ENCODE data around the gene SV2A.
"Not testable (repeated sequence)": the region's sequence is repeated elsewhere in the genome, so short reads cannot be mapped to it uniquely, and the experiment has no call there.

The SV2A gene, protein sequence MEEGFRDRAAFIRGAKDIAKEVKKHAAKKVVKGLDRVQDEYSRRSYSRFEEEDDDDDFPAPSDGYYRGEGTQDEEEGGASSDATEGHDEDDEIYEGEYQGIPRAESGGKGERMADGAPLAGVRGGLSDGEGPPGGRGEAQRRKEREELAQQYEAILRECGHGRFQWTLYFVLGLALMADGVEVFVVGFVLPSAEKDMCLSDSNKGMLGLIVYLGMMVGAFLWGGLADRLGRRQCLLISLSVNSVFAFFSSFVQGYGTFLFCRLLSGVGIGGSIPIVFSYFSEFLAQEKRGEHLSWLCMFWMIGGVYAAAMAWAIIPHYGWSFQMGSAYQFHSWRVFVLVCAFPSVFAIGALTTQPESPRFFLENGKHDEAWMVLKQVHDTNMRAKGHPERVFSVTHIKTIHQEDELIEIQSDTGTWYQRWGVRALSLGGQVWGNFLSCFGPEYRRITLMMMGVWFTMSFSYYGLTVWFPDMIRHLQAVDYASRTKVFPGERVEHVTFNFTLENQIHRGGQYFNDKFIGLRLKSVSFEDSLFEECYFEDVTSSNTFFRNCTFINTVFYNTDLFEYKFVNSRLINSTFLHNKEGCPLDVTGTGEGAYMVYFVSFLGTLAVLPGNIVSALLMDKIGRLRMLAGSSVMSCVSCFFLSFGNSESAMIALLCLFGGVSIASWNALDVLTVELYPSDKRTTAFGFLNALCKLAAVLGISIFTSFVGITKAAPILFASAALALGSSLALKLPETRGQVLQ

DNA sequence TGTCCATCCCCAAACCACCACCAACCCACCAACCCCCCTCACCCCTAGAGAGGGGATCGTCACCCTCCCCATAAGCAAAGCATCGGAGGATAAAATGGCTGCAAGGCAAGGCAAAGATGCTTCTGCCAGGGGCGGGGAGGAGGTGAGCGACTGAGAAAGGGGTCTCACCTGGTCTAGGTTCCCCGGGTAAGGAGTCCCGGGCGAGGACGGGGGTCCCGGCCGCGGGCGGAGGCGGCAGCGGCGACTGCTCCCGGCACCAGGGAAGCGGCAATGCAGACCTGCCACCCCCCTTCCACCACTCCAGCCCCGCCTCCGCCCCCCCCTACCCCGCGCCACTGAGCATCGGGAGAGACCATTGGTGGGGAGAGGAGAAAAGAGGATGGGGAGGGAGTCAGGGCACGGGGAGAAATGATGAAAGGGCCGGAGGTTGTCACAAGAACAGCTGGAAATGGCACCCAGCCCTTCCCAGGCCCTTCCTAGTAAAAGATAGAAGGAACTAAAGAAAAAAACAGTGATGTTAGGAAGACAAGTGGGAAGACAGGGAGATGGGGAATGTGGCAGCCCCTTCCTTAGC, at the start of gene SV2A:
Gene SV2A (minus strand): TSS at position 274 of the 574 bp plus-strand sequence. CDS start 4,004 bp downstream, outside the sequence.
- no peak for FAIRE-seq

DNA sequence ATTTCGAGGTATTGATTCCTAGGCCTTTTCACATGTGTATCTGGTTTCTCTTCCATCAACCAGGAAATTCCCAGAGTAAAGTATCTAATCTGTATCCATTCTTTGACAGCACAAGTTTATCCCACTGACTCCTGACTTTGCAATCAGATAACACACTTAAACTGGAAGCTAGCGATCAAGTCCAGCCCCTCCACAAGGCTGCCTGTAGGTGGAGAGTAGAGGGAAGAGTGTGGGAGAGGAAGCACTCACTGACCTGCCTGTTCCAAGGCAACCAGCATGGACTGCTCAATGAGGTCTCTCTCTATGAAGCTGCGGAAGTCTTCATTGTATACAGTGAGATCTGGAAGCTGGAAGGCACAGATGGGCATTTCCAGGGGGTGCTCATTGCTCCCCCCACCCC, 49.4 kb upstream of the SV2A start:
- FAIRE-seq = no peak

DNA sequence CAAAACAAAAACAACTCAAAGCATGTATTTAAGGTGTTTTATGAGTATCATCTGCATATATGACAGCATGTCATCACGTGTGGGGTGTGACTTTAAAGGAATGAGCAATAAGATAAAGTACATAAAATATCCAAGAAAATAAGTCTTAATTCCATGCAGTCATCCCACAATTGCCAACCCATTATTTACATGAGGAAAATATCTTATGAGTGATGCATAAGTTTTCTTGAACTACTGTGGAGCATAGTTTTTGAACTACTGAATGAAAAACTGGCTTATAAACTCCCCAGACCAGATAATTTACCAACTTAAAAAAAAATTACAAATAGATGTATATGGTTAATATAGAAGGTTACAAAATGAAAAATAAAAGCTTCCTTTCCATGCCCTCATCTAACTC, 48.8 kb upstream of the SV2A start:
- FAIRE-seq = no peak

DNA sequence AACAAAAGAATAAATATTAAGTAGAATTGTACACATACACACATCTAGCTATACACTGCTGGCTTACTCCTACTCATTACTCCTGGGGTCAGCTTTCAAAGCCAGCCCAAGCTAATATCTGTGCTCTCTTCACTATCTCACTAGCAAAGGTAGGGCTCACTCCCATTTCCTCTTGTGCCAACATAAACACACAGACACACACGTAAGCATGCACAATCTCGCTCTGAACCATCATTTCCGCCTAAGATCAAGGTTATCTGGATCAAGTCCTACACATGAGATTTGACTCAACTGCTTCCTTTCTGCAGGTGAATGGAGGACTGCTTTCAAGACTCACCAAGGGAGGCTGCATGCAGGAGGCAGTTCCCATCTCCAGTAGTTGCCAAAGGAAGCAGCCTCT, 47.8 kb upstream of the SV2A start:
- no peak for FAIRE-seq

DNA sequence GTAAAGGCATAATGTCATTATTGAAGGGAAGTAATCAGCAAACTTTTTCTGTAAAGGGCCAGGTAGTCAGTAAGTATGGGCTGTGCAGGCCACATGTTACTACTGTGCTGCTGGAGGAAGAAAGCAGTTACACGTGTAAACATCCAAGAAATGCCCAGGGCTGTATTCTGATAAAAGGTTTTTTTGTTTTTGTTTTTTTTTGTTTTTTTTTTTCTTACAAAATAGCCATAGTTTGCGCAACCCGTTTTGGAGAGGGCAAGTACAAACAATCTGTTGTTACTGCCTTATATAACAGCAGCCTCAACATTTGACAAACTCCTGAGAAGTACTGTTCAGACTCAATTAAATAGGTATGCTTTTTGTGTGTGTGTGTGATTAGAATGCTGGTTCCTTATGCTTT, 45.7 kb upstream of the SV2A start:
- no peak for FAIRE-seq

DNA sequence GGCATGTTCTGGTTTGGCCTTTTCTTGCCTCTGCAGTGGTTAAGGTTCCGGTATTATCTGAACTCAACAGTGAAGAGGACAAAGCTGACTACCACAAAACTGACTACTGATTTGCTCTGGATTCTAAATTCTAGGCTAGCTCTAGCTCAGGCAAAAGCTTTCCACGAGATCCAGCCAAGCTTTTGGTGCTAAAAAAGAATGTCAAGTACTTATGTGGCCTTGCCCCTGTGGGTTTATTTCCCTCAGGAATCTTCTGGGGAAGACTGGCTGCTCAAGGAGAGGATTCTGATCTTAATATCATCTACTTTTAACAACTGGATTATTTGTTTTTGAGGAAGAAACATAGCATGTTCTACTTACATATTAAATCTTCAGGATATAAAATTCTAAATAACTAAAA, 45.1 kb upstream of the SV2A start:
- FAIRE-seq = peak; percentile 25

DNA sequence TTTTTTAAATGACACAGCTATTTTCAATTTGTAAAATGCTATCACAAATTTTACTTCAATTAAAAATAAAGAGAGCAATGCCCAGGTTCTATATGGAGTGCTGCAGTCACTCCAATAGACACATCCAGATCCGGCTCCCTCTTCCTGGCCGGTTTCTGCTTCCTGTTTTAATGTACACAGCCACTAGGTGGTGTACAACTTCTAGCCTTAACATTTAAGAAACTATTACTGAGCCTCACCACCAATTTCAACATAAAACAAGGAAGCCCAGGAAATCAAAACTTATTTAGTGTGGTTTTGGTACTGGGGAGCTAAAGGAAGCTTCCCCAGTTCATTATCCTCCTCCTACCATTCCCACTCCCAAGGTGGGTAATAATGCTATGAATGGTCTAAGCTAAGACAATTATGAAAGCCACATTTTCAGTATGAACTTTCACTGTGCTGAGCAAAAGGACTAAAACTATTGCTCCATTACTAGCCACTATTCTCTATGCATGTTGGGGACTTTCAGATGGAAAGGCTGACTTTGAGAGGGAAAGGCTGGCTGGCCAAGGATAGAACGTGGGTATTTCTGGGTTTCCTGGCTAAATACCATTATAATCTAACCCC, 44.5 kb upstream of the SV2A start:
- FAIRE-seq = peak; percentile 76

DNA sequence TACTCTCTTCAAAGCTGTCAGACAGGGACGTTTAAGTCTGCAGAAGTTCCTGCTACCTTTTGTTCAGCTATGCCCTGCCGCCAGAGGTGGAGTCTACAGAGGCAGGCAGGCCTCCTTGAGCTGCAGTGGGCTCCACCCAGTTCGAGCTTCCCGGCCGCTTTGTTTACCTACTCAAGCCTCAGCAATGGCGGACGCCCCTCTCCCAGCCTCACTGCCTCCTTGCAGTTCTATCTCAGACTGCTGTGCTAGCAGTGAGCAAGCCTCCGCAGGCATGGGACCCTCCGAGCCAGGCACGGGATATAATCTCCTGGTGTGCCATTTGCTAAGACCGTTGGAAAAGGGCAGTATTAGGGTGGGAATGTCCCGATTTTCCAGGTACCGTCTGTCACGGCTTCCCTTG, 39.9 kb upstream of the SV2A start:
- FAIRE-seq = not testable (repeated sequence)

DNA sequence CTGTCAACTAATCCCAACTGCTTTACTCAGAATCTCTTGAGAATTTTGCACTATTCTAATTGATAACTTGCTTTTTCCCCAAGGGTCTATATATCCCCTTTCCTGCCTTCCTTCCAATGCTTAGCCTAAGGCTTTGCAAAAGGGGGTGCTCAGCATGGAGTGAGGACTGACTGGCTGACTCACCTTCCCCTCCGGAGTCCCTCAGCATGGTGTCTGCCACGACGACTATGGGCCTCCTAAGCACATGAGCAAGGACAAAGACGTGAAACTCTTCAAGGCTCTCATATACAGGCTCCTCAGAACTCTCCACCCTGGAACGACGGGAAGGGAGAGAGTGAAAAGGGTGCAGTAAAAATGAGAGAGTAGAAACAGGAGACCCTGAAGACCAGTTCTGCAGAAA, 32.3 kb upstream of the SV2A start:
- FAIRE-seq = no peak

DNA sequence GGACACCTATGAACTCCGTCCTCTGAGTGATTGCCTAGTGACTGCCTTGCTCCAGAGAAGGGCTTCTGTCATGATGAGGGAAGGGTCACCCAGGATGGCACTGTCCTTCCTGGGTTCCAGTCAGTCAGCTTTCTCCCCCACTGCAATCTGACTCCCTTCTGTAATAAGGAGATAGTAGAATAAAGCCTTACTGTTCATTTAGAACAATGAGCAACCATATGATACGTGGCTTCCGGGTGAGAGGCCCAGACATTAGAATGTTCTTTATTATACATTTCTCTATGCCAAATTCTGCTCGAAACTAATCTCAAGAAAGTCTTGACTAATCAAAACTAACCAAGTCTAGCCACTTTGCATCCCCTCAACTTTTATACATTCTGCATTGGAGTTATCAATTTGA, 27.6 kb upstream of the SV2A start:
- no peak for FAIRE-seq

DNA sequence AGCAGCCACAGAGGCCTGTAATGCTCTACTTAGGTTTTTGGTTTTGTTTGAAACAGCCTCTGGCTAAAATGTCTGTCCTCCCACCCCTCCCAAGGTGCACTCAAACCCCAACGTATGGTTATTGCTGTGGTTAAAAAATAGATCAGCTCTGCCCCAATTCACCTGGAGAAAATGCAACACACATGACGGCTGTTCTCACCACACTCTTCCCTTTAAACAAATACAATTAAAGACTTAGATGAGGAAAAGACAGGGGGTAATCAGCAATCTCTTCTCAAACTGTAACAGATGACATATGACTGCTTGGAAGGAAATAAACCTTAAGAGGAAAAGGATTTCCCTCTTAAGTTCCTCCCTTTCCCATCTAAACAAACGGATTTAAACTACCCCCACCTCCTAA, 25.2 kb upstream of the SV2A start:
- no peak for FAIRE-seq

DNA sequence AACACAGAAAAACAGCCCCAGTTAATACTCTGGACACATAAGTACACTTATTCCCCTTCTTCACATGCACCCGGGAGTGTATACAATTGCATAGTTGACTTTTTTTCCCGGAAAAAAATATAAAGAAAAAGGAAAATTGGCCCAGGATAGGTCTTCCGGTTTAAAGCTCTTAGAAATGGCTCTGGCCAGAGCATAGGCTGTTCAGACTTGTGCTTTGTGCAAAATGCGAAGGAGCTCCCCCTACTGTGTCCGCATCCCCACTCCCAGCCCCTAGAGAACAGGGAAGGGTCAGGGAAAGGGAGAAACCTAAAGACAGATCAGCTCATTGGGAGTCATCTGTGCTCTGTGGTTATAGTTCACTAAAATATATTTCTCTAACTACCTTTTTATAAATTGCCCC, 24.6 kb upstream of the SV2A start:
- peak; percentile 87 for FAIRE-seq

DNA sequence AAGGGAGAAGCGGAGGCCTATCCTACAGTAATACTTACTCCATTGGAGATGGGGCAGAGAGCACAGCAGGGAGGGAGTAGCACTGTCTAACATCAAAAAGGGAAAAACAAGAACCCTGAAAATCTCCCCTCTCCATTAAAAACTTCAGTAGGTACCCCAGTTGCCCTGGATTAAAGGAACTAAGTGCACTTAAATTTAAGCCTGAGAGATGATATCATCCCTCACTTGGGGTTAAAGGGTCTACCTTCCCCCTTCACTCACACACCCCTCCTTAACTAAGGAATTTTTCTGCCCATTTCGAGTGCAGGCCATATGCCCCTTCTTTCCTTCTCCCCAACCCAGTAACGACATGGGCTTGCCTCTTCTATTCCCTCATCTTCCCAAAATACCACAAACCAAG, 22.8 kb upstream of the SV2A start:
- FAIRE-seq = no peak

DNA sequence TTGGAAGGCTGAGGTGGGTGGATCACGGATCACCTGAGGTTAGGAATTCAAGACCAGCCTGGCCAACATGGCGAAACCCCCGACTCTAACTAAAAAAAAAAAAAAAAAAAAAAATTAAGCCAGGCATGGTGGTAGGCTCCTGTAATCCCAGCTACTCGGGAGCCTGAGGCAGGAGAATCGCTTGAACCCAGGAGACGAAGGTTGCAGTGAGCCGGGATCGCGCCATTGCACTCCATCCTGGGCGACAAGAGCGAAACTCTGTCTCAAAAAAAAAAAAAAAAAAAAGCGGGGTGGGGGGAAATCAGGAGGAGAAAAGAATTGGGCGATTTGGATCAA, 21.0 kb upstream of the SV2A start:
- FAIRE-seq = not testable (repeated sequence)

DNA sequence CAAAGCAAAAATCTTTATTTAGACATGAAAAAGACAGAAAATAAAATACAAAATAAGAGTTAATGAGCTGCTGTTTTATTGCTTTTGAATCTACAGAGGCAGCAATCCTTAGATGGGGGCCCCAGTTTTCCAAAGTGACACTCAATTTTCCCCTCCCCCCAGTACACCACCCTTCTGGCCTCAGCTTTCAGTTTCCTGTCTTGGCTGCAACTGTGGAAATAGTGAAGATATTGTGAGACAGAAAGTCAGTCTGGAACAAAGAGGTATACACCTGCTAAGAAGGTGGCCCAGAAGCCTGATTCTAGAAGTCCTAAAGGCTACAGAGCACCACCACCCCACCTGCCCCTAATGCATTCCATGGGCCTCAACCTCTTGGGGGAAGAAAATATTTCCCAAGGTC, 20.1 kb upstream of the SV2A start:
- no peak for FAIRE-seq

DNA sequence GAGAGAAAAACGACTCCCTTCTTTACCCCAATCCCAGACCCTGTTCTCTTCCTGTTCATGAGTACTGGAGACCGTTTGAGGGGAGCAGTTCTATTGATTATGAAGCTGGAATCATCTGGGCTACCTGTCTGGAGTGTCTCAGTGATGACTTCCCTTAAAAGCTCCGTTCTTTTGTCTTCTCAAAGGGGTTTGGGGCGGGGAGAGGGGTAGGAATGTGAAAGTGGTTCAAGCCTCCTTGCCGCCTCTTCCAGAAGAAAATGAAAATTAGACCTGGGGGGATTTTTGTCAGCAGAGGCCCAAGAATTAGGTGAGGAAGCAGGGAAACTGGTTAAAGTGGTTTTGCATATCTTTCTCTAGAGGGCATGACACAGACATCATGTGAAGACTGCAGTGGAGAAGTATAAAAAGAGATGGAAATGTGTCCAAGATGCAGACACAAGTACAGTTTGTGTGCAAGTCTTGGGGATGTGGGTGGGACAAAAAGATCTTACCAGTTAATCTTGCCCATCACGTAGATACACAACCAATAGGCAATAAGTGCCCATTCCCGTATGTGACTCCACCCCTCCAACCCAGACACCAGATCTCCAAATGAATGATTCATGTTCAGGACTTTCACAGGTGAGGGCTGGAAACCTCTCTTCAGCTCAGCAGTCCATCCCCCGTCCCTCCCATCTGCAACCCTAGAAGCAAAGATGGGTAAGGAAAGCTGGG, 19.5 kb upstream of the SV2A start:
- peak; percentile 97 for FAIRE-seq

DNA sequence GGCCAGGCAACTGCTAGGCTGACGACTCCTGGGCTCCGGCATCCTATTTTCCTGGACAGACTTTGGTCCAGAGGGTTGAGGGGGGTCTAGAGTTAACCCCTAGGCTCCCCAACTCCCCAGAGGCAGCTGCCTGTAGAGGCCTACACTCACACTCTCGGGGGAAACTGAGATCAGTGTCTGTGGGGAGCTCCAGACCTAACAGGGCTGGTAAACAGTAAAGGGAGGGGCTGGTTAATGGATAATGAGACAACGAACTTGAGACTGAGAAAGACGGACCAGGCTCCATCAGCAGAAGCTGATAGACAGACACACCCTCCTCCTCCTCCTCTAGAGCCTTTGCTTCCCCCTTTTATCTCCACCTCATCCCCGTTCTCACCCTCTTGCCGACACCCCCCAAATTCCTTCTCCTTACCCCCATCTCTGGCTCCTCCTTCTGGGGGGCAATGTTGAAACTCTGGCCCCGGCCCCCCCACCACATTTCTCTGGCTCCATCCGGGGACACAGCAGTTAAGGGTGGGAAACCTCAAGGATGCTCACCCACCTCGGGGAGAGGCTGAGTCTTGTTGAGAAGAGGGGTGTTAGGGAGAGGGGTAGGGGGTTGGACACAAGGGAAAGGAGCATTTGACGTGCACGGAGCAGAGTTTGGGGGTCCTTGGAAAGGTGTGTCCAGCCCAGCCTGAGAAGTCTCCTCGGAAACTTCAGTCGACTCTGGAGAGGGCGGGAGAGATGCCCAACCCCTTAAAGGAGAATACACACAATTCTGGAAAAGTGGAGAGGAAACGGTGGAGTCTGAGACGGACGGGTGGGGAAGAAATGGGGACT, 18.7 kb upstream of the SV2A start, which contains the start of gene MTMR11:
Gene MTMR11 (minus strand): TSS at position 710 of the 822 bp plus-strand sequence. CDS start 232 bp downstream, at position 478.
- FAIRE-seq = no peak

DNA sequence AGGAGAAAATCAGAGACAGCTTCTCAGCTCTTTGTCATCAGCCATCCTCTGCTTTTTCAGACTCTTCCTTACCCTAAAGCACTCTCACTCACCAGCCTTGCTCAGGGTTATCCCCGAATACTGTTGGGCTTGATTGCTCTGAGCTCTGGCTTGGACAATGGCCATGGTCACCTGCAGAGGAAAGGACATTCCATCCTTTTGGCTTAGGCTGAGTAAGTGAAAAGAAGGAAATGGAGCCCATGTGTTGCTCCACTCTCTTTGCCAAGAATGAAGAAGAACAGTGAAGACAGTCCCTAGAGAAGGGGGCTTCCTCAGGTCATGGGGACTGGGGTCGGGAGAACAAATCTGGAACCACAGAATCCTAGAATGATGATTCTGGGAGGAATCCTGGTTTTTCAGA, 16.7 kb upstream of the SV2A start:
- FAIRE-seq = no peak

DNA sequence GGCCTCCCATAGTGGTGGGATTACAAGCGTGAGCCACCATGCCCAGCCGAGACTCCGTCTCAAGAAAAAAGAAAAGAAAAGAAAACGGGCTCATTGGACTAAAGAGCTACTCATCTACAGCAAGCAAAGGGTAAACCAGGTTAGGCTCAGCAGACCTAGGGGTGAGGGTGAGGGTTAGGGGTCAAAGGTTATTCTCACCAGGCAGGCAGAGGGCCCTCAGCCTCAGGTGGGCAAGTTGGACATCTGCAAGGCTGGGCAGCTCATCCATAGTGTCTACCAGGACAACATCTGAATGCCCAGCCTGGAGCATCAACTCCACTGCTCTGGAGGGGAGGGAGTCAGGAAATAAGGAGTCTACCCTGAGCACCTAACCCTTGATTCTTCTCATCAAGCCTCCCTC, 15.6 kb upstream of the SV2A start:
- no peak for FAIRE-seq

DNA sequence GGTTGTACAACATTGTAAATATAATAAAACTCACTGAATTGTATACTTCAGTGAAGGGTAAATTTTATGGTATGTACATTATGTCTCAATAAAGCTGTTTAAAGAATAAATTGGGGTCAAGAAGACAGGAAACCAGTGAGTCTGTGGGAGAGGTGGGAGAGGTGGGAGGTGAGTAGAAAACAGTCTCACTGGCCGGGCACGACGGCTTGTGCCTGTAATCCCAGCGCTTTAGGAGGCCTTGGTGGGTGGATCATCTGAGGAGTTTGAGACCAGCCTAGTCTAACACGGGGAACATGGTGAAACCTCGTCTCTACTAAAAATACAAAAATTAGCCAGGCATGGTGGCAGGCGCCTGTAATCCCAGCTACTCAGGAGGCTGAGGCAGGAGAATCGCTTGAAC, 14.8 kb upstream of the SV2A start:
- FAIRE-seq = no peak

DNA sequence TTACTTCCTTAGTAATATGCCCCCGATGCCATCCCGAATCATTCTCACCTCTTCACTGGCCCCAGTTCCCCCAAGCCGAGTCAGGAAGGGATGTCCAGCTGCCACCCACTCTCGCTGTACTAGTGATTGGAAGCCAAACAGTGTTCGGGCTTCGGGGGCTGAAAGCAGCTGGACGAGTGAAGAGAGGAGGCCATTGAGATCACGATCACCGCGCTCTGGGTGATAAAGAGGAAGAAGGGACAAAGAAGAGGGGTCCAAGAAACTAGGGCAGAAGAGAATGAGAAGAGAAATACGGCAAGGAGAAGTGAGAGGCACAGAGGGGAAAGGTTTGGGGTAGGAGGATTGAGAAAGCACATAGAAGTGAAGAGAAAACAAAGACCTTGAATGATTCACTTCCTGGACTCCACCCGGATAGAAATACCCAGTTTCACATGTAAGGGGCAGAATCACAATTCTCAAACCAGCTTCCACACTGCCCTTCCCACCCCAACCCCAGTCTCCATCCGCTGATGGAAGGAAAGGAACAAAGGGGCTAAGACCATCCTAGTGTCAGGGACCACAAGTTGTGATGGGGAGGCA, 13.7 kb upstream of the SV2A start:
- no peak for FAIRE-seq

DNA sequence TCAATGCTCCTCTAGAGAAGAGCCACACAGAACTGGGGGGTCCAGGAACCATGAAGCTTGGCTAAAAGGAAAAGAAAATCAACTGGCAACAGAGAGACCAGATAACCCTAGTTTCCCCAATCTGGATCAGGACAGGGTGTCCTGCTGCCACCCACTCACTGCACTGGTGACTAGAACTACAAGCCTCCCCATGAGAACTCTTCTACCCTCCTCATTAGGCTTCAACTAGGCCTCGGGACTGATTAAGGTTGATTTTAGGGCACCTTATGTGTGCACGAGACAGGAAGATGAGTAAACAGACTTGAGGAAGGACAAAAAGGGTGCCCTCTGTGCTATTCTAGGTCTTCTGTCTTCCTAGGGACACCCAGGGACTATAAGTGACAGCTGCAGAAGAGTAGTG, 12.2 kb upstream of the SV2A start:
- FAIRE-seq = no peak
